ENCODE measurements around the gene USP17L17.
"Not testable (repeated sequence)": the region's sequence is repeated elsewhere in the genome, so short reads cannot be mapped to it uniquely, and the experiment has no call there.

USP17L17 gene, protein sequence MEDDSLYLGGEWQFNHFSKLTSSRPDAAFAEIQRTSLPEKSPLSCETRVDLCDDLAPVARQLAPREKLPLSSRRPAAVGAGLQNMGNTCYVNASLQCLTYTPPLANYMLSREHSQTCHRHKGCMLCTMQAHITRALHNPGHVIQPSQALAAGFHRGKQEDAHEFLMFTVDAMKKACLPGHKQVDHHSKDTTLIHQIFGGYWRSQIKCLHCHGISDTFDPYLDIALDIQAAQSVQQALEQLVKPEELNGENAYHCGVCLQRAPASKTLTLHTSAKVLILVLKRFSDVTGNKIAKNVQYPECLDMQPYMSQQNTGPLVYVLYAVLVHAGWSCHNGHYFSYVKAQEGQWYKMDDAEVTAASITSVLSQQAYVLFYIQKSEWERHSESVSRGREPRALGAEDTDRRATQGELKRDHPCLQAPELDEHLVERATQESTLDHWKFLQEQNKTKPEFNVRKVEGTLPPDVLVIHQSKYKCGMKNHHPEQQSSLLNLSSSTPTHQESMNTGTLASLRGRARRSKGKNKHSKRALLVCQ

DNA sequence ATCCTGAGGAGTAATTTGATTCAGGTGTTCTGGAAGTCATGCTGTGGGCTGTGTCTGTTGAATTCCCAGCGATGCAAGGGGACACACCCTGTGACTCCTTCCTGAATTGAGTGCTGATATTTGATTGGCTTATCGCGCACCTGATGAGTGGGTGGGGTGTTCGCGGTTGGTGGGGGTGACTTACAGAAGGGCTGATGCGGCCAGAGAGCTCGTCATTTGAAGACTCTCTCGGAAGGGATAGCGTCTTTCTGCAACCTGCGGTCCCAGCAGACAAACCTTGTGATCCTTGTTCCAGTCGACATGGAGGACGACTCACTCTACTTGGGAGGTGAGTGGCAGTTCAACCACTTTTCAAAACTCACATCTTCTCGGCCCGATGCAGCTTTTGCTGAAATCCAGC is at the start of gene USP17L17:
Gene USP17L17, plus strand, starts transcription at position 301 of the 400 bp plus-strand sequence. Its CDS starts 0 bp downstream, at position 301.
- not testable (repeated sequence) for FAIRE-seq

DNA sequence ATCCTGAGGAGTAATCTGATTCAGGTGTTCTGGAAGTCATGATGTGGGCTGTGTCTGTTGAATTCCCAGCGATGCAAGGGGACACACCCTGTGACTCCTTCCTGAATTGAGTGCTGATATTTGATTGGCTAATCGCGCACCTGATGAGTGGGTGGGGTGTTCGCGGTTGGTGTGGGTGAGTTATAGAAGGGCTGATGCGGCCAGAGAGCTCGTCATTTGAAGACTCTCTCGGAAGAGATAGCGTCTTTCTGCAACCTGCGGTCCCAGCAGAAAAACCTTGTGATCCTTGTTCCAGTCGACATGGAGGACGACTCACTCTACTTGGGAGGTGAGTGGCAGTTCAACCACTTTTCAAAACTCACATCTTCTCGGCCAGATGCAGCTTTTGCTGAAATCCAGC is 33.3 kb upstream of the USP17L17 start, which contains the start of gene USP17L10:
Gene USP17L10, plus strand, starts transcription at position 301 of the 400 bp plus-strand sequence. Its CDS starts 0 bp downstream, at position 301.
- not testable (repeated sequence) for FAIRE-seq

DNA sequence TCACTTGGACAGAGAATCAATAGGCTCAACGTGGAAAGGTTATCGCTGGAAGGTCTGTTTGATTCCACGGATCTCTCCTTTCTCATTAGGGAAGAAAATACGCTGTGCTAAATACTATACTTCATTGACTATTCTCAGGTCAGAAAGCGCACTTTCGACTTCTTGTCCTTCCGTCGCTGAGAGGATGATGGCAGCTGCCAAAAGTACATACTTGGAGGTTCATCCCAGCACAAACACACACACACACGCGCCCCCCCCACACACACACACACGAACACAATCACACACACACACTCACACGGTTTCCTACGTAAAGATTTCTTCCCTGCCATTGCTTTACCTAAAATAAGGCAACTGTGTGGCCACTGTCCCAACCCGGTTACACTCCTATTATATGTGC is 29.0 kb upstream of the USP17L17 start:
- FAIRE-seq = not testable (repeated sequence)

DNA sequence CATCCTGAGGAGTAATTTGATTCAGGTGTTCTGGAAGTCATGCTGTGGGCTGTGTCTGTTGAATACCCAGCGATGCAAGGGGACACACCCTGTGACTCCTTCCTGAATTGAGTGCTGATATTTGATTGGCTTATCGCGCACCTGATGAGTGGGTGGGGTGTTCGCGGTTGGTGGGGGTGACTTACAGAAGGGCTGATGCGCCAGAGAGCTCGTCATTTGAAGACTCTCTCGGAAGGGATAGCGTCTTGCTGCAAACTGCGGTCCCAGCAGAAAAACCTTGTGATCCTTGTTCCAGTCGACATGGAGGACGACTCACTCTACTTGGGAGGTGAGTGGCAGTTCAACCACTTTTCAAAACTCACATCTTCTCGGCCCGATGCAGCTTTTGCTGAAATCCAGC is 28.6 kb upstream of the USP17L17 start, which contains the start of gene USP17L11:
Gene USP17L11, plus strand, starts transcription at position 301 of the 400 bp plus-strand sequence. Its CDS starts 0 bp downstream, at position 301.
- FAIRE-seq = not testable (repeated sequence)

DNA sequence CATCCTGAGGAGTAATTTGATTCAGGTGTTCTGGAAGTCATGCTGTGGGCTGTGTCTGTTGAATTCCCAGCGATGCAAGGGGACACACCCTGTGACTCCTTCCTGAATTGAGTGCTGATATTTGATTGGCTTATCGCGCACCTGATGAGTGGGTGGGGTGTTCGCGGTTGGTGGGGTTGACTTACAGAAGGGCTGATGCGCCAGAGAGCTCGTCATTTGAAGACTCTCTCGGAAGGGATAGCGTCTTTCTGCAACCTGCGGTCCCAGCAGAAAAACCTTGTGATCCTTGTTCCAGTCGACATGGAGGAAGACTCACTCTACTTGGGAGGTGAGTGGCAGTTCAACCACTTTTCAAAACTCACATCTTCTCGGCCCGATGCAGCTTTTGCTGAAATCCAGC is 23.8 kb upstream of the USP17L17 start, which contains the start of gene USP17L12:
Gene USP17L12, plus strand, starts transcription at position 301 of the 400 bp plus-strand sequence. Its CDS starts 0 bp downstream, at position 301.
- FAIRE-seq = not testable (repeated sequence)

DNA sequence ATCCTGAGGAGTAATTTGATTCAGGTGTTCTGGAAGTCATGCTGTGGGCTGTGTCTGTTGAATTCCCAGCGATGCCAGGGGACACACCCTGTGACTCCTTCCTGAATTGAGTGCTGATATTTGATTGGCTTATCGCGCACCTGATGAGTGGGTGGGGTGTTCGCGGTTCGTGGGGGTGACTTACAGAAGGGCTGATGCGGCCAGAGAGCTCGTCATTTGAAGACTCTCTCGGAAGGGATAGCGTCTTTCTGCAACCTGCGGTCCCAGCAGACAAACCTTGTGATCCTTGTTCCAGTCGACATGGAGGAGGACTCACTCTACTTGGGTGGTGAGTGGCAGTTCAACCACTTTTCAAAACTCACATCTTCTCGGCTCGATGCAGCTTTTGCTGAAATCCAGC is 19.1 kb upstream of the USP17L17 start, which contains the start of gene USP17L13:
Gene USP17L13, plus strand, starts transcription at position 301 of the 400 bp plus-strand sequence. Its CDS starts 0 bp downstream, at position 301.
- FAIRE-seq = not testable (repeated sequence)

DNA sequence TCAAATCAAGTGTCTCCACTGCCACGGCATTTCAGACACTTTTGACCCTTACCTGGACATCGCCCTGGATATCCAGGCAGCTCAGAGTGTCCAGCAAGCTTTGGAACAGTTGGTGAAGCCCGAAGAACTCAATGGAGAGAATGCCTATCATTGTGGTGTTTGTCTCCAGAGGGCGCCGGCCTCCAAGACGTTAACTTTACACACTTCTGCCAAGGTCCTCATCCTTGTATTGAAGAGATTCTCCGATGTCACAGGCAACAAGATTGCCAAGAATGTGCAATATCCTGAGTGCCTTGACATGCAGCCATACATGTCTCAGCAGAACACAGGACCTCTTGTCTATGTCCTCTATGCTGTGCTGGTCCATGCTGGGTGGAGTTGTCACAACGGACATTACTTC is 13.4 kb upstream of the USP17L17 start:
- not testable (repeated sequence) for FAIRE-seq

DNA sequence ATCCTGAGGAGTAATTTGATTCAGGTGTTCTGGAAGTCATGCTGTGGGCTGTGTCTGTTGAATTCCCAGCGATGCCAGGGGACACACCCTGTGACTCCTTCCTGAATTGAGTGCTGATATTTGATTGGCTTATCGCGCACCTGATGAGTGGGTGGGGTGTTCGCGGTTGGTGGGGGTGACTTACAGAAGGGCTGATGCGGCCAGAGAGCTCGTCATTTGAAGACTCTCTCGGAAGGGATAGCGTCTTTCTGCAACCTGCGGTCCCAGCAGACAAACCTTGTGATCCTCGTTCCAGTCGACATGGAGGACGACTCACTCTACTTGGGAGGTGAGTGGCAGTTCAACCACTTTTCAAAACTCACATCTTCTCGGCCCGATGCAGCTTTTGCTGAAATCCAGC is 9.6 kb upstream of the USP17L17 start, which contains the start of gene USP17L15:
Gene USP17L15, plus strand, starts transcription at position 301 of the 400 bp plus-strand sequence. Its CDS starts 0 bp downstream, at position 301.
- FAIRE-seq = not testable (repeated sequence)

DNA sequence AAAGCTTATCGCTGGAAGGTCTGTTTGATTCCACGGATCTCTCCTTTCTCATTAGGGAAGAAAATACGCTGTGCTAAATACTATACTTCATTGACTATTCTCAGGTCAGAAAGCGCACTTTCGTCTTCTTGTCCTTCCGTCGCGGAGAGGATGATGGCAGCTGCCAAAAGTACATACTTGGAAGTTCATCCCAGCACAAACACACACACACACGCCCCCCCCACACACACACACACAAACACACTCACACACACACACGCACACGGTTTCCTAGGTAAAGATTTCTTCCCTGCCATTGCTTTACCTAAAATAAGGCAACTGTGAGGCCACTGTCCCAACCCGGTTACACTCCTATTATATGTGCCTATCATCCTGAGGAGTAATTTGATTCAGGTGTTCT is 5.2 kb upstream of the USP17L17 start:
- not testable (repeated sequence) for FAIRE-seq

DNA sequence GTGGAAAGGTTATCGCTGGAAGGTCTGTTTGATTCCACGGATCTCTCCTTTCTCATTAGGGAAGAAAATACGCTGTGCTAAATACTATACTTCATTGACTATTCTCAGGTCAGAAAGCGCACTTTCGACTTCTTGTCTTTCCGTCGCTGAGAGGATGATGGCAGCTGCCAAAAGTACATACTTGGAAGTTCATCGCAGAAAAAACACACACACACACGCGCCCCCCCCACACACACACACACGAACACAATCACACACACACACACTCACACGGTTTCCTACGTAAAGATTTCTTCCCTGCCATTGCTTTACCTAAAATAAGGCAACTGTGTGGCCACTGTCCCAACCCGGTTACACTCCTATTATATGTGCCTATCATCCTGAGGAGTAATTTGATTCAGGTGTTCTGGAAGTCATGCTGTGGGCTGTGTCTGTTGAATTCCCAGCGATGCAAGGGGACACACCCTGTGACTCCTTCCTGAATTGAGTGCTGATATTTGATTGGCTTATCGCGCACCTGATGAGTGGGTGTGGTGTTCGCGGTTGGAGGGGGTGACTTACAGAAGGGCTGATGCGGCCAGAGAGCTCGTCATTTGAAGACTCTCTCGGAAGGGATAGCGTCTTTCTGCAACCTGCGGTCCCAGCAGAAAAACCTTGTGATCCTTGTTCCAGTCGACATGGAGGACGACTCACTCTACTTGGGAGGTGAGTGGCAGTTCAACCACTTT is 4.4 kb downstream of the USP17L17 start, which contains the start of gene USP17L18:
Gene USP17L18, plus strand, starts transcription at position 678 of the 728 bp plus-strand sequence. Its CDS starts 0 bp downstream, at position 678.
- not testable (repeated sequence) for FAIRE-seq

DNA sequence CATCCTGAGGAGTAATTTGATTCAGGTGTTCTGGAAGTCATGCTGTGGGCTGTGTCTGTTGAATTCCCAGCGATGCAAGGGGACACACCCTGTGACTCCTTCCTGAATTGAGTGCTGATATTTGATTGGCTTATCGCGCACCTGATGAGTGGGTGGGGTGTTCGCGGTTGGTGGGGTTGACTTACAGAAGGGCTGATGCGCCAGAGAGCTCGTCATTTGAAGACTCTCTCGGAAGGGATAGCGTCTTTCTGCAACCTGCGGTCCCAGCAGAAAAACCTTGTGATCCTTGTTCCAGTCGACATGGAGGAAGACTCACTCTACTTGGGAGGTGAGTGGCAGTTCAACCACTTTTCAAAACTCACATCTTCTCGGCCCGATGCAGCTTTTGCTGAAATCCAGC is 9.4 kb downstream of the USP17L17 start, which contains the start of gene USP17L19:
Gene USP17L19, plus strand, starts transcription at position 301 of the 400 bp plus-strand sequence. Its CDS starts 0 bp downstream, at position 301.
- not testable (repeated sequence) for FAIRE-seq

DNA sequence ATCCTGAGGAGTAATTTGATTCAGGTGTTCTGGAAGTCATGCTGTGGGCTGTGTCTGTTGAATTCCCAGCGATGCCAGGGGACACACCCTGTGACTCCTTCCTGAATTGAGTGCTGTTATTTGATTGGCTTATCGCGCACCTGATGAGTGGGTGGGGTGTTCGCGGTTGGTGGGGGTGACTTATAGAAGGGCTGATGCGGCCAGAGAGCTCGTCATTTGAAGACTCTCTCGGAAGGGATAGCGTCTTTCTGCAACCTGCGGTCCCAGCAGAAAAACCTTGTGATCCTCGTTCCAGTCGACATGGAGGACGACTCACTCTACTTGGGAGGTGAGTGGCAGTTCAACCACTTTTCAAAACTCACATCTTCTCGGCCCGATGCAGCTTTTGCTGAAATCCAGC is 14.1 kb downstream of the USP17L17 start, which contains the start of gene USP17L20:
Gene USP17L20, plus strand, starts transcription at position 301 of the 400 bp plus-strand sequence. Its CDS starts 0 bp downstream, at position 301.
- FAIRE-seq = not testable (repeated sequence)

DNA sequence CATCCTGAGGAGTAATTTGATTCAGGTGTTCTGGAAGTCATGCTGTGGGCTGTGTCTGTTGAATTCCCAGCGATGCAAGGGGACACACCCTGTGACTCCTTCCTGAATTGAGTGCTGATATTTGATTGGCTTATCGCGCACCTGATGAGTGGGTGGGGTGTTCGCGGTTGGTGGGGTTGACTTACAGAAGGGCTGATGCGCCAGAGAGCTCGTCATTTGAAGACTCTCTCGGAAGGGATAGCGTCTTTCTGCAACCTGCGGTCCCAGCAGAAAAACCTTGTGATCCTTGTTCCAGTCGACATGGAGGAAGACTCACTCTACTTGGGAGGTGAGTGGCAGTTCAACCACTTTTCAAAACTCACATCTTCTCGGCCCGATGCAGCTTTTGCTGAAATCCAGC is 18.9 kb downstream of the USP17L17 start, which contains the start of gene USP17L21:
Gene USP17L21, plus strand, starts transcription at position 301 of the 400 bp plus-strand sequence. Its CDS starts 0 bp downstream, at position 301.
- FAIRE-seq = not testable (repeated sequence)

DNA sequence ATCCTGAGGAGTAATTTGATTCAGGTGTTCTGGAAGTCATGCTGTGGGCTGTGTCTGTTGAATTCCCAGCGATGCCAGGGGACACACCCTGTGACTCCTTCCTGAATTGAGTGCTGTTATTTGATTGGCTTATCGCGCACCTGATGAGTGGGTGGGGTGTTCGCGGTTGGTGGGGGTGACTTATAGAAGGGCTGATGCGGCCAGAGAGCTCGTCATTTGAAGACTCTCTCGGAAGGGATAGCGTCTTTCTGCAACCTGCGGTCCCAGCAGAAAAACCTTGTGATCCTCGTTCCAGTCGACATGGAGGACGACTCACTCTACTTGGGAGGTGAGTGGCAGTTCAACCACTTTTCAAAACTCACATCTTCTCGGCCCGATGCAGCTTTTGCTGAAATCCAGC is 23.6 kb downstream of the USP17L17 start, which contains the start of gene USP17L22:
Gene USP17L22, plus strand, starts transcription at position 301 of the 400 bp plus-strand sequence. Its CDS starts 0 bp downstream, at position 301.
- not testable (repeated sequence) for FAIRE-seq

DNA sequence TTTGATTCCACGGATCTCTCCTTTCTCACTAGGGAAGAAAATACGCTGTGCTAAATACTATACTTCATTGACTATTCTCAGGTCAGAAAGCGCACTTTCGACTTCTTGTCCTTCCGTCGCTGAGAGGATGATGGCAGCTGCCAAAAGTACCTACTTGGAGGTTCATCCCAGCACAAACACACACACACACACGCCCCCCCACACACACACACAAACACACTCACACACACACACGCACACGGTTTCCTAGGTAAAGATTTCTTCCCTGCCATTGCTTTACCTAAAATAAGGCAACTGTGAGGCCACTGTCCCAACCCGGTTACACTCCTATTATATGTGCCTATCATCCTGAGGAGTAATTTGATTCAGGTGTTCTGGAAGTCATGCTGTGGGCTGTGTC is 28.0 kb downstream of the USP17L17 start:
- FAIRE-seq = not testable (repeated sequence)
